Activated B cell treated with CpG ODN at 0.5 μM for 24 hours (primary cell): ENCODE results near the gene SERPINA10. TPM values are rescaled to one million over a fixed set of nuclear protein-coding genes. Genes with fewer than 3 reads are reported as not detected.

Source experiments
- ATAC-seq: fragments of 200-7000 bp; cut with Tn5 transposase; one replicate; pipeline ENCODE4 v1.10.0; 2021; ENCODE audit warnings: low read depth, mild to moderate bottlenecking, moderate library complexity
- CTCF ChIA-PET: fragments of 350-600 bp; sonication (Branson Sonifier 250); formaldehyde crosslinking; loops from one replicate; lab custom pipeline; 2021; ENCODE audit warnings: antibody characterized with exemption; lab: Charles Lee
- POLR2A ChIA-PET: fragments of 350-600 bp; sonication (Branson Sonifier 250); formaldehyde crosslinking; loops from one replicate; lab custom pipeline; 2021; ENCODE audit warnings: antibody characterized with exemption; lab: Charles Lee
- DNase-seq: peaks from one replicate; pipeline ENCODE4 v3.0.0; 2022
- H3K27ac Mint-ChIP-seq: one replicate; pipeline ENCODE4 v1.8.0; 2020; ENCODE audit warnings: mixed read lengths
- H3K27me3 Mint-ChIP-seq: one replicate; pipeline ENCODE4 v1.8.0; 2021; ENCODE audit warnings: mixed read lengths
- H3K36me3 Mint-ChIP-seq: one replicate; pipeline ENCODE4 v1.8.0; 2021; ENCODE audit warnings: low read depth, mixed read lengths
- H3K4me1 Mint-ChIP-seq: one replicate; pipeline ENCODE4 v1.8.0; 2021; ENCODE audit warnings: mixed read lengths
- H3K4me3 Mint-ChIP-seq: one replicate; pipeline ENCODE4 v1.8.0; 2020; ENCODE audit warnings: mild to moderate bottlenecking, mixed read lengths
- H3K9me3 Mint-ChIP-seq: one replicate; pipeline ENCODE4 v1.8.0; 2020; ENCODE audit warnings: mixed read lengths
- intact Hi-C: fragments of 100-400 bp; cut with micrococcal nuclease; formaldehyde crosslinking; loops from one replicate; pipeline ENCODE4 v1.15.1; 2024
- total RNA-seq: library from RNA; stranded (reverse); gene quantifications from 2 replicates; pipeline ENCODE4 v1.2.3, GENCODE V29; 2022
- TF ChIP-seq, protein P1 (sequence below): fragments of 200-600 bp; IDR thresholded peaks from one replicate; pipeline ENCODE4 v1.8.0; 2022; ENCODE audit warnings: antibody characterized with exemption, mild to moderate bottlenecking

Gene SERPINA10
- total RNA-seq, 1 donor from 2014 or later, result not detected

DNA sequence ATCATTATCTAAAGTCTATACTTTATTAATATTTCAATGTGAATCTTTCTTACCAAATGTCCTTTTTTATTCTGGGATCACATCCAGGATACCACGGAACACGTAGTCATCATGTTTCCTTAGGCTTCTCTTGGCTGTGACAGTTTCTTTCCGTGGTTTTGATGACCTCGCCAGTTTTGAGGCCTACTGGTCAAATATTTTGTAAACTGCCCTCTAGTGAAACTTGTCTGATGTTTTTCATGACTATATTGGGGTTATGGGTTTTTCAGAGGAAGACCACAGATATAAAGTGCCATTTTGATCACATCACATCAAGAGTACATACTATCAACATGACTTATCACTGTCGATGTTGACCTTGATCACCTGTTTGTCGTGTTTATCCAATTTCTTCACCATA is 44.2 kb upstream of the SERPINA10 start:
- DNase-seq (no peak), ATAC-seq (no peak)
- intact Hi-C loops, result no loop called here
- Mint-ChIP-seq H3K4me3 (no peak overlapping the region), H3K36me3 (no peaks in the 10 kb centered on the region), H3K27me3 (peaks cover 7% of the 10 kb centered on the region), H3K4me1 (peaks cover 3% of the 10 kb centered on the region), H3K27ac (no peak overlapping the region), H3K9me3 (peaks cover 3% of the 10 kb centered on the region)
- ChIA-PET CTCF (no interaction called here), POLR2A (no interaction called here)
- TF ChIP-seq, protein P1, sequence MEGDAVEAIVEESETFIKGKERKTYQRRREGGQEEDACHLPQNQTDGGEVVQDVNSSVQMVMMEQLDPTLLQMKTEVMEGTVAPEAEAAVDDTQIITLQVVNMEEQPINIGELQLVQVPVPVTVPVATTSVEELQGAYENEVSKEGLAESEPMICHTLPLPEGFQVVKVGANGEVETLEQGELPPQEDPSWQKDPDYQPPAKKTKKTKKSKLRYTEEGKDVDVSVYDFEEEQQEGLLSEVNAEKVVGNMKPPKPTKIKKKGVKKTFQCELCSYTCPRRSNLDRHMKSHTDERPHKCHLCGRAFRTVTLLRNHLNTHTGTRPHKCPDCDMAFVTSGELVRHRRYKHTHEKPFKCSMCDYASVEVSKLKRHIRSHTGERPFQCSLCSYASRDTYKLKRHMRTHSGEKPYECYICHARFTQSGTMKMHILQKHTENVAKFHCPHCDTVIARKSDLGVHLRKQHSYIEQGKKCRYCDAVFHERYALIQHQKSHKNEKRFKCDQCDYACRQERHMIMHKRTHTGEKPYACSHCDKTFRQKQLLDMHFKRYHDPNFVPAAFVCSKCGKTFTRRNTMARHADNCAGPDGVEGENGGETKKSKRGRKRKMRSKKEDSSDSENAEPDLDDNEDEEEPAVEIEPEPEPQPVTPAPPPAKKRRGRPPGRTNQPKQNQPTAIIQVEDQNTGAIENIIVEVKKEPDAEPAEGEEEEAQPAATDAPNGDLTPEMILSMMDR, result no peak

DNA sequence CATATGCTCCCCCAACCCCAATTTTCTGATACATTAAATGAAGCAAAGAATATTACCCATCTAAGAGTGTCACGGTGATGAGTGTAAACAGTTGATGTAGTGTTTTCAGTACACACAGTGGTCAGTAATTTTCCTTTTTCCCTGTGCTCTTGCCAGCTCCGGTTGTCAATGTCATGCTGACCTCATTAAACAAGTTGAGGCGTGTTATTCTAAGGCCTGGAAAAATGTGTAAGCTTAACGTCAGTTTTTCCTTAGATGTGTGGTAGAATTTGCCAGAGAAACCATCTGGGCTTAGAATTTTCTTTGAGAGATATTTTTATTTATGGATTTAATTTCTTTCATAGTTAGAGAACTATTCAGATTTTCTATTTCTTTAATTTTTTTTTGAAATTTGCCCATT is 41.8 kb upstream of the SERPINA10 start:
- ATAC-seq (no peak), DNase-seq (no peak)
- intact Hi-C loops, result no loop called here
- Mint-ChIP-seq H3K36me3 (no peaks in the 10 kb centered on the region), H3K4me3 (no peak overlapping the region), H3K27me3 (peaks cover 2% of the 10 kb centered on the region), H3K4me1 (no peaks in the 10 kb centered on the region), H3K9me3 (peaks cover 3% of the 10 kb centered on the region), H3K27ac (no peak overlapping the region)
- CTCF ChIA-PET, result no interaction called here
- TF ChIP-seq, protein P1, result no peak
- POLR2A ChIA-PET, result no interaction called here

DNA sequence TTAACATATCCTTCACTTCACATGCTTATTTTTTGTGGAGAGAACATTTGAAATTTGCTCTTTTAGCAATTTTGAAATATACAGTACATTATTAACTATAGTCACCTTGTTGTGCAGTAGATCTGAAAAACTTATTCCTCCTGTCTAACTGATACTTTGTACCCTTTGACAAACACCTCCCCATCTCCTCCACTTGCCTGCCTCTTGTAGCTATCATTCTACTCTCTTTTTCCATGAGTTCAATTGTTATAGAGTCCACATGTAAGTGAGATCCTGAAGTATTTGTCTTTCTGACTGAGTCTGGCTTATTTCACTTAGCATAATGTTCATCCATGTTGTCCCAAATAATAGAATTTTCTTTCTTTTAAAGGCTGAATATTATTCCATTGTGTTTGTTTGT is 39.5 kb upstream of the SERPINA10 start:
- H3K9me3 Mint-ChIP-seq, result no peaks in the 10 kb centered on the region
- no peaks in the 10 kb centered on the region for H3K36me3 Mint-ChIP-seq
- ChIA-PET CTCF (no interaction called here), POLR2A (no interaction called here)
- DNase-seq (no peak), ATAC-seq (no peak)
- intact Hi-C loops, result no loop called here
- no peak overlapping the region for H3K4me3 Mint-ChIP-seq
- no peaks in the 10 kb centered on the region for H3K4me1 Mint-ChIP-seq
- H3K27me3 Mint-ChIP-seq, result peaks cover 2% of the 10 kb centered on the region
- H3K27ac Mint-ChIP-seq, result no peak overlapping the region
- TF ChIP-seq, protein P1, result no peak

DNA sequence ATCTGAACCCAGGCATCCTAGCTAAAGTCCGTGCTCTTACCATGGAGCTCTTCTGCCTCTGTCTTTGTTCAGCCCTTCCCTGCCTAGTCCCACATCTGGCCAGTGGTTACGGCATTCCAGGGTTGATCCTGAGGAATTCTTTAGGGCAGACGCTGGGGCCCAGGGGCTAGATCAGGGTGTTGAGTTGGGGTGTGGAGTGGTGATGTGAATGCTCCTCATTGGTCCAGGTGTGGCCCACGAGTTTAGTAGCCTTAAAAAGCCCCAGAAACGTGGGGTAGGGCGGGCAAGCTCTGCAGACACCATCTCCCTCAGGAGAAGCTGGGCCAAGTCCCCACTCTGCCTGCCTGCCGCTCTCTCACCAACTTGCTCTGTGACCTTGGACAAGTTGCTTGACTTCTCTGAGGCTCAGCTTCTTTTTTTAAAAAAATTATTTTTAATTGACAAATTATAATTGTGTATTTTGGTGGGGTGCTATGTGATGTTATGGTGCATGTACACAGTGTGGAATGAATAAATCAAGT is 39.1 kb upstream of the SERPINA10 start:
- TF ChIP-seq, protein P1, result no peak
- H3K4me1 Mint-ChIP-seq, result no peaks in the 10 kb centered on the region
- no peaks in the 10 kb centered on the region for H3K36me3 Mint-ChIP-seq
- H3K9me3 Mint-ChIP-seq, result no peaks in the 10 kb centered on the region
- intact Hi-C loops, result no loop called here
- CTCF ChIA-PET, result no interaction called here
- peaks cover 2% of the 10 kb centered on the region for H3K27me3 Mint-ChIP-seq
- no peak for DNase-seq
- POLR2A ChIA-PET, result no interaction called here
- no peak overlapping the region for H3K4me3 Mint-ChIP-seq
- no peak for ATAC-seq
- H3K27ac Mint-ChIP-seq, result no peak overlapping the region

DNA sequence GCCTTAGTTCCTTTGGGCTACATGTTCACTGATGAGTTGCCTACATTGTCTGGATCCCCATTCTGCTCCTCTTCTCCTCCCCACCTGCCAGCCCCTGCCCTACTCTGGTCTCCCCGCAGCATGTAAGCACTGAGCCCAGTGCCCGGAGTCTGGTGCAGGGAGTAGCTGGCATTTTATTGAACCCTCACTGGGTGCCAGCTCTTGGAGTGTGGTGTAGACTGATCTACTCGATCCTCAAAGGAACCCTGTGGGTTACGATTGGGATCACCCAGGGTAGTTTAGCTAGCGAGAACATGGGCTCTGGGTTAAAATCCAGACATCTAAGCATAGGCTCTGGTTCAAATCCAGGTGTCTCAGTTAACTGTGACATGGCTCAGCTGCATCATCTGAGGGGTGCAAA is 38.4 kb upstream of the SERPINA10 start:
- H3K27me3 Mint-ChIP-seq, result peaks cover 2% of the 10 kb centered on the region
- peaks cover 2% of the 10 kb centered on the region for H3K9me3 Mint-ChIP-seq
- ChIA-PET CTCF (no interaction called here), POLR2A (no interaction called here)
- TF ChIP-seq, protein P1, result no peak
- DNase-seq (no peak), ATAC-seq (no peak)
- intact Hi-C loops, result no loop called here
- no peak overlapping the region for H3K27ac Mint-ChIP-seq
- no peaks in the 10 kb centered on the region for H3K36me3 Mint-ChIP-seq
- no peak overlapping the region for H3K4me3 Mint-ChIP-seq
- no peaks in the 10 kb centered on the region for H3K4me1 Mint-ChIP-seq
